HL-60 (cell line): Measurements from ENCODE around the gene GSTCD.

ENCODE experiments used
- DNase-seq, 2 experiments: peaks; one replicate each; pipeline ENCODE4 v3.0.0-alpha.2; 2010 to 2020; ENCODE audit warnings: low read depth in 1 of 2, low spot score in 1 of 2
- H3K27ac ChIP-seq: fragments of 250-450 bp; sonication (Bioruptor Pico); replicated peaks from 2 replicates; pipeline ENCODE4 v1.5.1; 2020; ENCODE audit warnings: mild to moderate bottlenecking, moderate library complexity
- H3K27me3 ChIP-seq: fragments of 250-450 bp; sonication (Bioruptor Pico); 2 replicates; pipeline ENCODE4 v1.5.1; 2021; ENCODE audit warnings: mild to moderate bottlenecking, moderate library complexity; ENCODE audit not compliant: insufficient read depth, poor library complexity, severe bottlenecking
- H3K4me3 ChIP-seq: replicated peaks from 2 replicates; pipeline ENCODE4 v1.5.1; 2011; ENCODE audit warnings: mild to moderate bottlenecking, control low read depth, low read length; ENCODE audit not compliant: insufficient read depth
- CTCF ChIP-seq: IDR thresholded peaks from one replicate; pipeline ENCODE4 v1.5.1; 2011; ENCODE audit warnings: low read length, control low read depth, inconsistent platforms; ENCODE audit not compliant: insufficient read depth
- GABPA ChIP-seq: IDR thresholded peaks from 2 replicates; pipeline ENCODE4 v1.6.1; 2012; ENCODE audit warnings: low read depth
- POLR2AphosphoS5 ChIP-seq: IDR thresholded peaks from 2 replicates; pipeline ENCODE4 v1.6.1; 2012; ENCODE audit warnings: low read depth
- SPI1 ChIP-seq: IDR thresholded peaks from 2 replicates; pipeline ENCODE4 v1.6.1; 2012; ENCODE audit warnings: low read depth, mild to moderate bottlenecking, borderline replicate concordance
- TF ChIP-seq, protein P1 (sequence below): IDR thresholded peaks from 2 replicates; pipeline ENCODE4 v1.6.1; 2012; ENCODE audit warnings: low read depth; ENCODE audit not compliant: insufficient replicate concordance

Gene GSTCD

GRCh38 chr4:105822061-105822460, 113.5 kb downstream of the GSTCD start:
- no peaks in the 10 kb centered on the region for H3K27me3 ChIP-seq
- H3K27ac ChIP-seq = no peak overlapping the region
- no peak for DNase-seq
- no peak for TF ChIP-seq SPI1
- TF ChIP-seq GABPA = no peak
- TF ChIP-seq POLR2AphosphoS5 = no peak
- TF ChIP-seq CTCF = no peak
- TF ChIP-seq, protein P1, sequence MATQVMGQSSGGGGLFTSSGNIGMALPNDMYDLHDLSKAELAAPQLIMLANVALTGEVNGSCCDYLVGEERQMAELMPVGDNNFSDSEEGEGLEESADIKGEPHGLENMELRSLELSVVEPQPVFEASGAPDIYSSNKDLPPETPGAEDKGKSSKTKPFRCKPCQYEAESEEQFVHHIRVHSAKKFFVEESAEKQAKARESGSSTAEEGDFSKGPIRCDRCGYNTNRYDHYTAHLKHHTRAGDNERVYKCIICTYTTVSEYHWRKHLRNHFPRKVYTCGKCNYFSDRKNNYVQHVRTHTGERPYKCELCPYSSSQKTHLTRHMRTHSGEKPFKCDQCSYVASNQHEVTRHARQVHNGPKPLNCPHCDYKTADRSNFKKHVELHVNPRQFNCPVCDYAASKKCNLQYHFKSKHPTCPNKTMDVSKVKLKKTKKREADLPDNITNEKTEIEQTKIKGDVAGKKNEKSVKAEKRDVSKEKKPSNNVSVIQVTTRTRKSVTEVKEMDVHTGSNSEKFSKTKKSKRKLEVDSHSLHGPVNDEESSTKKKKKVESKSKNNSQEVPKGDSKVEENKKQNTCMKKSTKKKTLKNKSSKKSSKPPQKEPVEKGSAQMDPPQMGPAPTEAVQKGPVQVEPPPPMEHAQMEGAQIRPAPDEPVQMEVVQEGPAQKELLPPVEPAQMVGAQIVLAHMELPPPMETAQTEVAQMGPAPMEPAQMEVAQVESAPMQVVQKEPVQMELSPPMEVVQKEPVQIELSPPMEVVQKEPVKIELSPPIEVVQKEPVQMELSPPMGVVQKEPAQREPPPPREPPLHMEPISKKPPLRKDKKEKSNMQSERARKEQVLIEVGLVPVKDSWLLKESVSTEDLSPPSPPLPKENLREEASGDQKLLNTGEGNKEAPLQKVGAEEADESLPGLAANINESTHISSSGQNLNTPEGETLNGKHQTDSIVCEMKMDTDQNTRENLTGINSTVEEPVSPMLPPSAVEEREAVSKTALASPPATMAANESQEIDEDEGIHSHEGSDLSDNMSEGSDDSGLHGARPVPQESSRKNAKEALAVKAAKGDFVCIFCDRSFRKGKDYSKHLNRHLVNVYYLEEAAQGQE = no peak
- no peak overlapping the region for H3K4me3 ChIP-seq

GRCh38 chr4:105828074-105828473, 119.5 kb downstream of the GSTCD start:
- no peak for DNase-seq
- TF ChIP-seq, protein P1 = no peak
- TF ChIP-seq SPI1 = no peak
- TF ChIP-seq GABPA = no peak
- TF ChIP-seq POLR2AphosphoS5 = no peak
- TF ChIP-seq CTCF = no peak
- no peaks in the 10 kb centered on the region for H3K27me3 ChIP-seq
- no peak overlapping the region for H3K4me3 ChIP-seq
- H3K27ac ChIP-seq = no peak overlapping the region

- H3K27ac ChIP-seq = no peak overlapping the region
- H3K27me3 ChIP-seq = no peaks in the 10 kb centered on the region
- H3K4me3 ChIP-seq = no peak overlapping the region
- TF ChIP-seq, protein P1 = no peak
- TF ChIP-seq SPI1 (no peak), CTCF (no peak), GABPA (no peak), POLR2AphosphoS5 (no peak)
- DNase-seq = no peak
Observed at GRCh38 chr4:105831189-105831588, 122.6 kb downstream of the GSTCD start.
